ENCODE data around the gene MRM1. TPM values are rescaled to one million over a fixed set of nuclear protein-coding genes. Genes with fewer than 3 reads are reported as not detected.

Gene MRM1
- 12.3 to 15.5 TPM (median 15.1 TPM) in 5 replicates for total RNA-seq (2022; extraction: Qiagen RNA extraction)

GRCh38 chr17:36601303-36602029 lies at the start of gene MRM1:
Gene MRM1, plus strand, starts transcription at chr17:36601583. Its CDS starts 228 bp downstream, at chr17:36601811.

GRCh38 chr17:36591434-36592315 lies 9.7 kb upstream of the MRM1 start, which contains the start of gene DHRS11:
Gene DHRS11, plus strand, starts transcription at chr17:36591879. Its CDS starts 131 bp downstream, at chr17:36592010.

Other genes with a start within 250 kb of the MRM1 start
- gene TBC1D3H, start 213.1 kb upstream of the MRM1 start, total RNA-seq (2022; extraction: Qiagen RNA extraction): not detected in 5 replicates
- gene ZNHIT3, start 114.9 kb upstream of the MRM1 start, total RNA-seq (2022; extraction: Qiagen RNA extraction): 77.6 to 80.9 TPM (median 80.0 TPM) in 5 replicates
- gene MYO19, start 66.7 kb upstream of the MRM1 start, total RNA-seq (2022; extraction: Qiagen RNA extraction): 49.7 to 55.1 TPM (median 53.9 TPM) in 5 replicates
- gene PIGW, start 66.6 kb upstream of the MRM1 start, total RNA-seq (2022; extraction: Qiagen RNA extraction): 22.5 to 27.3 TPM (median 22.9 TPM) in 5 replicates
- gene GGNBP2, start 56.7 kb upstream of the MRM1 start, total RNA-seq (2022; extraction: Qiagen RNA extraction): 60.3 to 70.8 TPM (median 62.0 TPM) in 5 replicates
- gene DHRS11, start 9.7 kb upstream of the MRM1 start, total RNA-seq (2022; extraction: Qiagen RNA extraction): 6.0 to 9.0 TPM (median 8.5 TPM) in 5 replicates